Heart left ventricle (tissue), 16 donors: ENCODE results near the gene RND1. TPM values are rescaled to one million over a fixed set of nuclear protein-coding genes. Genes with fewer than 3 reads are reported as not detected.

Experiments
- ATAC-seq, 4 donors: fragments of 200-7000 bp; cut with Tn5 transposase; one replicate each; pipeline ENCODE4 v1.9.1; 2020 to 2022; ENCODE audit warnings: moderate library complexity in 4 of 4, mild to moderate bottlenecking in 3 of 4, moderate number of reproducible peaks in 1 of 4
- DNase-seq, 5 donors: peaks; one replicate each; pipeline ENCODE4 v3.0.0-alpha.2; 2020
- H3K27ac ChIP-seq, 12 donors: fragments of 200-600 bp; sonication (generic) in 4 of 12; one replicate each; pipeline versions ENCODE4 v1.5.0 to v1.8.0; 2016 to 2022; ENCODE audit warnings: mild to moderate bottlenecking in 2 of 12
- H3K27me3 ChIP-seq, 9 donors: fragments of 200-600 bp; sonication (generic) in 2 of 9; one replicate each; pipeline versions ENCODE4 v1.5.1 to v1.8.0; 2016 to 2022; ENCODE audit warnings: mild to moderate bottlenecking in 3 of 9
- H3K36me3 ChIP-seq, 9 donors: fragments of 200-600 bp; sonication (generic) in 2 of 9; one replicate each; pipeline versions ENCODE4 v1.5.0 to v1.8.0; 2018 to 2022; ENCODE audit warnings: mild to moderate bottlenecking in 2 of 9
- H3K4me1 ChIP-seq, 12 donors: fragments of 200-600 bp; sonication (generic) in 4 of 12; one replicate each; pipeline versions ENCODE4 v1.5.0 to v1.8.0; 2016 to 2022; ENCODE audit warnings: mild to moderate bottlenecking in 3 of 12
- H3K4me3 ChIP-seq, 12 donors: fragments of 200-600 bp; sonication (generic) in 4 of 12; one replicate each; pipeline versions ENCODE4 v1.5.0 to v1.8.0; 2017 to 2022; ENCODE audit warnings: mild to moderate bottlenecking in 9 of 12, moderate library complexity in 4 of 12
- H3K9me3 ChIP-seq, 12 donors: fragments of 200-600 bp; sonication (generic) in 4 of 12; one replicate each; pipeline versions ENCODE4 v1.5.0 to v1.8.0; 2016 to 2022; ENCODE audit warnings: mild to moderate bottlenecking in 1 of 12
- CTCF ChIP-seq, 12 donors: fragments of 200-600 bp; sonication (generic) in 4 of 12; IDR thresholded peaks; one replicate each; pipeline versions ENCODE4 v1.5.0 to v1.8.0; 2018 to 2022; ENCODE audit warnings: antibody characterized with exemption in 12 of 12, mild to moderate bottlenecking in 5 of 12
- POLR2A ChIP-seq, 2 donors: fragments of 450-650 bp; IDR thresholded peaks; one replicate each; pipeline ENCODE4 v1.6.1; 2017; ENCODE audit warnings: antibody characterized with exemption in 2 of 2, mild to moderate bottlenecking in 2 of 2, moderate library complexity in 2 of 2
- WGBS, 4 donors: extraction: QIAGEN DNeasy Blood & Tissue Kit in 2 of 4; methylation state at CpG; one replicate each; pipeline versions ENCODE4 v1.1.5 to v1.1.7; 2013 to 2018; 5-methylcytosine and 5-hydroxymethylcytosine counted together
- intact Hi-C, 10 donors: fragments of 100-400 bp; cut with DNase I; formaldehyde crosslinking; loops; one replicate each; pipeline versions ENCODE4 v1.11.1 to v1.14.2; 2022
- polyA plus RNA-seq, 2 donors: library from polyadenylated mRNA; stranded (reverse); fragments of 200-250 nt; gene quantifications; one replicate each; pipeline ENCODE4 v1.2.3, GENCODE V29; 2013
- total RNA-seq, 9 donors: library from RNA; depleted of rRNA in 2 of 9; stranded (reverse); fragments of >200 nt in 2 of 9; fragmentation: NEBNext Ultra II Directional in 3 of 9; extraction: Animal tissue kit (Norgen Biotek cat#: 25700) in 3 of 9; gene quantifications; one replicate each; pipeline versions ENCODE4 v1.1.0 to v1.2.4, GENCODE V29; 2016 to 2023
- donor health status: ischemic (EF 13 %, LVEDD 7.1; RV severe dilation, severe dysfunction).
- donor health status: healthy with polysubstance abuse.
- donor health status: DM: no; HTN: yes; CAD: no.
- donor health status: DM: no; HTN: no; CAD: no.
- donor health status: ischemic (EF 25% LVEDD 6.9; RV normal size, moderate dysfunction).
- donor health status: ischemic (EF 25% LVEDD 5.7; RV mildly dilated, moderate dysfunction).
- donor health status: healthy.
- donor health status: DM: yes; HTN: yes; CAD: no.
- donor health status: ischemic (EF 35%, LVEDD 5.7; RV mildly dilated, moderate dysfunction).
- donor health status: nonischemic (EF 11% LVEDD 7.7; RV severe dilation, severe dysfunction).
- donor health status: DM: yes; HTN: yes; CAD: no.
- donor health status: PGD.
- donor health status: ischemic (EF 29% LVEDD 5.4; RV normal size, mild dysfunction).
- donor health status: nonischemic (EF 23%, LVEDD 6.1; RV moderate dilation, normal function).

RND1 gene
- total and polyA plus RNA-seq, 11 donors = 0.35 to 1.5 (median 0.60) TPM; not detected in 2

- ATAC-seq (no peak), DNase-seq (no peak)
- TF ChIP-seq POLR2A (IDR thresholded peaks at IDR 0.05) (no peak), CTCF (IDR thresholded peaks at IDR 0.05) (no peak)
- Histone ChIP-seq H3K27me3 (peaks cover 0 to 4% (median 0%) of the 10 kb centered on the region in 9 donors), H3K4me1 (peaks cover 0 to 13% (median 8%) of the 10 kb centered on the region in 12 donors), H3K4me3 (no peak overlapping the region), H3K27ac (no peak overlapping the region), H3K9me3 (no peaks in the 10 kb centered on the region), H3K36me3 (no peaks in the 10 kb centered on the region)
- intact Hi-C loops = no loop called here
- WGBS, 4 donors = 76 to 85% (median 82%) methylated on average over 2 of the region's 2 CpGs
These were observed 3.5 kb upstream of the RND1 start for GRCh38 chr12:48869191-48869590.

- no peak overlapping the region for H3K4me3 ChIP-seq
- ATAC-seq (no peak), DNase-seq (no peak)
- H3K4me1 ChIP-seq = peaks cover 0 to 13% (median 8%) of the 10 kb centered on the region in 12 donors
- intact Hi-C loops = no loop called here
- TF ChIP-seq POLR2A (IDR thresholded peaks at IDR 0.05) = no peak
- no peak for TF ChIP-seq CTCF (IDR thresholded peaks at IDR 0.05)
- H3K27ac ChIP-seq = no peak overlapping the region
- no peaks in the 10 kb centered on the region for H3K9me3 ChIP-seq
- H3K36me3 ChIP-seq = no peaks in the 10 kb centered on the region
- WGBS, 4 donors = 67 to 88% (median 76%) methylated on average over 2 of the region's 2 CpGs
- peaks cover 0 to 4% (median 0%) of the 10 kb centered on the region in 9 donors for H3K27me3 ChIP-seq
These were observed 2.8 kb upstream of the RND1 start for GRCh38 chr12:48868451-48868850.

- TF ChIP-seq CTCF (IDR thresholded peaks at IDR 0.05) (peak in 1 of 12 donors; percentile 0), POLR2A (IDR thresholded peaks at IDR 0.05) (no peak)
- Histone ChIP-seq H3K27ac (peak overlapping the region in 4 of 12 donors; percentile 13 to 47 (median 34)), H3K4me3 (peak overlapping the region in 11 of 12 donors; percentile 45 to 76 (median 68)), H3K4me1 (peaks cover 0 to 13% (median 8%) of the 10 kb centered on the region in 12 donors), H3K36me3 (no peaks in the 10 kb centered on the region), H3K27me3 (peaks cover 0 to 4% (median 0%) of the 10 kb centered on the region in 9 donors), H3K9me3 (no peaks in the 10 kb centered on the region)
- ATAC-seq (peak in 3 of 4 donors; percentile 19 to 26 (median 26)), DNase-seq (no peak)
- WGBS, 4 donors = 77 to 83% (median 80%) methylated on average over 6 of the region's 6 CpGs
- intact Hi-C loops = no loop called here
These were observed 512 bp upstream of the RND1 start for GRCh38 chr12:48866052-48866711.

- no peak for DNase-seq
- ATAC-seq = no peak
- intact Hi-C loops = no loop called here
- Histone ChIP-seq H3K4me3 (no peak overlapping the region), H3K9me3 (no peaks in the 10 kb centered on the region), H3K36me3 (peaks cover 0 to 3% (median 0%) of the 10 kb centered on the region in 9 donors), H3K27ac (no peak overlapping the region), H3K4me1 (peaks cover 0 to 13% (median 8%) of the 10 kb centered on the region in 12 donors), H3K27me3 (peaks cover 0 to 4% (median 0%) of the 10 kb centered on the region in 9 donors)
- WGBS, 4 donors = 70 to 80% (median 79%) methylated on average over 4 of the region's 4 CpGs
- no peak for TF ChIP-seq CTCF (IDR thresholded peaks at IDR 0.05)
- no peak for TF ChIP-seq POLR2A (IDR thresholded peaks at IDR 0.05)
These were observed 2.4 kb downstream of the RND1 start for GRCh38 chr12:48863291-48863690.
